GM11168 (cell line): ENCODE measurements around the gene SAMD10.
"Not testable (repeated sequence)": the region's sequence is repeated elsewhere in the genome, so short reads cannot be mapped to it uniquely, and the experiment has no call there.

Experiments
- in situ Hi-C: fragments of 300-500 bp; cut with MboI; formaldehyde crosslinking; loops from one replicate; pipeline ENCODE4 v1.12.0; 2022; ENCODE audit warnings: low sequenced_read_pairs; ENCODE audit not compliant: unreplicated experiment

SAMD10 gene

GRCh38 chr20:63945031-63945658, 34.3 kb downstream of the SAMD10 start:
- in situ Hi-C loops: no loop called here

- in situ Hi-C loops: no loop called here
Observed at GRCh38 chr20:63944078-63944941, 35.1 kb downstream of the SAMD10 start.

DNA sequence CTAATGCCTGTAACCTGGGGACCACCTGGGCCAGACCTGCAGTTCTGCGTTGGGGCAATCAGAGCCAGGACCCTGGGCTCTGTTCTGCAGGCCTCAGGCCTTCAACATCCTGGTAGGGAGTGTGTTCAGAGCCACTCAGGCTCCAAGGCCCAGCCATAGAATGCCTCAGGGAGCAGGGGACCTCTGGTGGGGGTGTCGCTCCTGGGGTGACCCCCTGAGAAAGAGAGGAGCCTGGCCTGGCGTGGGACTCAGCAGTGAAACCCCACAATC, 35.7 kb downstream of the SAMD10 start:
- in situ Hi-C loops: no loop called here

- in situ Hi-C loops: no loop called here
Observed at GRCh38 chr20:63942969-63943807, 36.3 kb downstream of the SAMD10 start.

GRCh38 chr20:63942250-63942951, 37.0 kb downstream of the SAMD10 start:
- in situ Hi-C loops: no loop called here

GRCh38 chr20:63941282-63942081, 38.0 kb downstream of the SAMD10 start:
- in situ Hi-C loops: no loop called here

GRCh38 chr20:63940472-63941266, 38.8 kb downstream of the SAMD10 start:
- in situ Hi-C loops: no loop called here

GRCh38 chr20:63940071-63940471, 39.4 kb downstream of the SAMD10 start:
- in situ Hi-C loops: no loop called here

DNA sequence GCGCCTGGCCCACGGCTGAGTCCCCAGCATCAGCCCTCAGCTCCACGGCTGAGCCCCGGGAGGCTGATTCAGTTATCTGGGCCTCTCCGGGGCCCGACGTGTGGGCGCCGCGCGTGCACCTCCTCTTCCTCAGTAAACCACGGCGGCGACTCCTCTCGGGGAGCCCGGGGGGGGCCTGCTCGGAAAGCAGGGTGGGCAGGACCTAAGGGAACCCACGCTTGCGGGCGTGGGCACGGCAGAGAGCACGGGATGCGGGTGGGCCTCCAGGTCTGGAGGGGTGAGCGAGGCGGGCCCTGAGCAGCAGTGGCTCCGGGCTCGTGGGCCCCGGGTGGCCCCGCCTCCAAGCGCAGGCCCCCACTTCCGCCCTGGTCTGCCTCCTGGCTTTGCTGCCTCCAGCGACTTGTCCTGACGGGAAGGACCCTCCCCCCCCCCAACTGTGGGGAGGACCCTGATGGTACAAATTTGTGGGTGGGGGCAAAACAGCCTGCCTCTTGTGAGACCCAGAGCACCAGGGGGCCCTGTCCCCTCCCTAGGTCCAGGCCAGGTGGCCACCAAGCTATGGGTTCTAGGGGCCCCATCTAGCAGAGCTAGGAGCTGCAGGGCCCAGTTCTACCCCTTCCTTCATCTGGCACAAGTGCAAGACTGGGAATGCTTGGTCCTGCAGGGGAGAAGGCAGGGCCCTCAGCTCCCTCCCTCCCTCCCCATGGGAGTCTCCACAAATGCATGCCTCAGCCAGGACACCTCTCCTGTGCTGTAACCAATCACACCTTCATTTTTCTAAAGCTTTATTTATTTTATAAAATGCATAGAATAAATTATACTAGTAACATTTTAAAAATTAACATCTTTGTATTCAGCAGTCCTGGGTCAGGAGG, 40.1 kb downstream of the SAMD10 start:
- in situ Hi-C loops: no loop called here

GRCh38 chr20:63937596-63937995, 41.8 kb downstream of the SAMD10 start:
- in situ Hi-C loops: no loop called here

DNA sequence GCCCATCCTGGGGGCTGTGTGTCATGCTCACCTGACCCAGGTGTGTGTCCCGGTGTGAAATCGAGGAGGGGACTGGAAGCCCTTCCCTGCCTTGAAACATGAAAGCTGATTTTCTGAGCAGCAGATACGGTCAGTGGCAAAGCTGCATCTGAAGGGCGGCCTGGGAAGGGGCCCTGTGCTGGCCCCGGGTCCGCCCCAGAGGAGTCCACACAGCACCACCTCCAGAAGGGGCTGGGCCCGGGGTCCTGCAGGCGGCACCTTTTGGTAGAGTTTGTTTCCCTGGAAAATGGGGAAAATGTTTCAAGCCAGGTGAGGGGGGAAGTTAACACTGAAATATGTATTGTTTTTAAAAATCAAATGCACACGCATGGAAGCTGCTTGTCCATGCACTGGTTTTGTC, 44.0 kb downstream of the SAMD10 start:
- in situ Hi-C loops: no loop called here

DNA sequence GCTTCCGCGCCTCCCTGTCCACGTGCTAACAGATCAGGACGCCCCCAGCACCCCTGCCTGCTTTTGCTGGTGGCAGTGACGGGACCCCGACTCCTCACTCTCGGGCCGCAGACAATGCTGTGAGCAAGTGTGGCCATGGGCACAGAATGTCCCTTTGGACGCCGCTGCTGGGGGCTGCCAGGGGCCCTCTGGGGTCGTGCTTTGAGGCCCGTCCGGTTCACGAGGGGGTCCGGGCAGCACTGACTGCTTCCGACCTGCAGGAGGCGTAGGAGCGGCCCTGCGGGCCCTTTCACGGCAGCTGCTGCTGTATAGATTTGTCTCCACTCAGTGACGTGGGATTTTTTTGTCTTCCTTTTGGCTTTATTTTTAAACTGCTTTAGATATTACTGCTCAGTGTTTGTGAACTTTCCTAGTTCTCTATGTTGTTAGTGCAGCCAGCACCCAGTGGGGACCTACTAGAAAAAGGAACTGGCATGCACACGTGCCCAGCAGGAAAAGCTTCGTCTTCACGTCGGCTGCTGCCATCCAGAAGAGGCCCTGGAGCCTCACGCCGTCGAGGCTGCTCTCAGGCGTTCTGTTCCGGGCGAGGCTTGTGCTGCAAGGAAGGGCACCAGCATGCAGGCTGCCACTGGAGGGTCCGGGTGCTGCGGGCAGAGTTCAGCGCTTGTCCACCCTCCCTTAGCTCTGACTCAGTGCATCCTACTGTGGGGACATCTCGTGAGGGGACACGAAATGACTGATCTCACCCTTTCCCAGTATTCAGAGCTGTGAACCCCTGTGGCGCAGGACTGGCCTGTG, 45.0 kb downstream of the SAMD10 start:
- in situ Hi-C loops: no loop called here

GRCh38 chr20:63933646-63934045, 45.8 kb downstream of the SAMD10 start:
- in situ Hi-C loops: no loop called here

DNA sequence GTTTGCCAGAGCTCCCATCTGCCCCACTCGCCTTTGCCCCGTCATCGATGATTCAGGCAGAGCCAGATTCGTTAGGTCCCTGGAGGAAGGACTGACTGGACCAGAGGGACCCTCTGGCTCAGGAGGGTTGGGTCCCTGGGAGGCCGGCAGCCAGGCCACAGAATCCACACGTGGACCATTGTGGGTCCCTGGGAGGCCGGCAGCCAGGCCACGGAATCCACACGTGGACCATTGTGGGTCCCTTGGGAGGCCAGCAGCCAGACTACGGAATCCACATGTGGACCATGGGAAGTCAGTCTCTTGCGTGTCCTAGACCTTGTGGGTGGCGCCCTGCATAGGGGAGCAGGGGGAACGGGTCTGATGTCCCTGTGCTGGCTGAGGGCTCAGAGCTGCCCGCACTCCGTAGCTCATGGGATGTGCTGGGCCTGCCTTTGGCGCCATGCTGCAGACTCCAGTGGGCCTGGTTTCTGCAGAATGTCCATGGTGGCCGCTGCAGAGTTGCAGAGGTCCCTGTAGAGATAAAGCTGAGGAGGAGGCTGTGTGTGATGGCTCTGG, 46.8 kb downstream of the SAMD10 start:
- in situ Hi-C loops: no loop called here

- in situ Hi-C loops: no loop called here
Observed at GRCh38 chr20:63931735-63932134, 47.7 kb downstream of the SAMD10 start.

DNA sequence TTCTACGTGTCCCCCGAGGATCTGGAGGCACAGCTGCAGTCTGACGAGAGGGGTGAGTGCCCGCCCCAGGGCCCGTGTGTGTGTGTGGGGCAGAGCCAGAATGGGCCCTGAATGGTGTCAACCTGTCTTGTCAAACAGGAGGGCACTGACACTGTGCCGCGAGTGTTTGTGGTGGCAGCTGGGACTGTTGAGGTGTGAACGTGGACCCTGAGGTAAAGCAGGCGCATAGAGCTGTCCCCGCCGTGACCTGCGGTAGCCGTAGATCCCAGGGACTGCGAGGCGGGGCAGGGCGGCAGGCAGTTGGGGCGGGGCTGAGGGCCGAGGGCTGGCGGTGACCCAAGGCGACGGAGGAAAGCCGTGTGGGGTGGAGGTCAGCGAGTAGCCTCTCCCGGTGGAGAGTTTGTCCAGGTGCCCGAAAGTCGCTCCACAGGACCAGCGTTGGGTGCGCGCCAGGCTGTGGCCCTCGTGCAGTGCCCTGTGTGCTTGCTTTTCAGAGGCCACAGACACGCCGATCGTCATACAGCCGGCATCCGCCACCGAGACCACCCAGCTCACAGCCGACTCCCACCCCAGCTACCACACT, 48.4 kb downstream of the SAMD10 start:
- in situ Hi-C loops: no loop called here

DNA sequence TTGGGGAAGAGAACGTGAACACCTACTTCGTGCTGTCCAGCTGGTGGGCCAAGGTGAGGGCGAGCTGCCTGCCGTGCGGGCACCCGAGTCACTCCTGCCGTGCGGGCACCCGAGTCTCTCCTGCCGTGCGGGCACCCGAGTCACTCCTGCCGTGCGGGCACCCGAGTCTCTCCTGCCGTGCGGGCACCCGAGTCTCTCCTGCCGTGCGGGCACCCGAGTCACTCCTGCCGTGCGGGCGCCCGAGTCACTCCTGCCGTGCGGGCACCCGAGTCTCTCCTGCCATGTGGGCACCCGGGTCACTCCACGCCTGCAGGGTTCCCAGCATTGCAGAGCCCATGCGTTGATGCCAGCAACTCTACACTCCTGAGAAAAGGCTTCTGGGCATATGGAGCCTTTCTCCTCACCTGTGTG, 50.0 kb downstream of the SAMD10 start:
- in situ Hi-C loops: not testable (repeated sequence)
